DND-41 (cell line): ENCODE measurements around the gene SFXN5.

ENCODE experiments used
- CTCF ChIP-seq: IDR thresholded peaks from 2 replicates; pipeline ENCODE4 v1.5.1; 2012; ENCODE audit warnings: borderline replicate concordance, low read length, moderate library complexity, mild to moderate bottlenecking; ENCODE audit not compliant: poor library complexity, severe bottlenecking; ENCODE audit errors: extremely low read depth
- EZH2 ChIP-seq: IDR thresholded peaks from 3 replicates; pipeline ENCODE4 v1.6.1; 2012; ENCODE audit warnings: borderline replicate concordance, low read depth, mild to moderate bottlenecking, moderate library complexity, low read length, inconsistent platforms; ENCODE audit not compliant: severe bottlenecking

- TF ChIP-seq EZH2 (no peak), CTCF (no peak)
Measured at GRCh38 chr2:72975017-72975416, 96.5 kb downstream of the SFXN5 start.
